Adrenal gland (tissue), 5 donors: ENCODE measurements around the gene GJB6.

ENCODE experiments used
- POLR2A ChIP-seq, 2 donors: fragments of 450-650 bp; IDR thresholded peaks; one replicate each; pipeline ENCODE4 v1.6.1; 2017; ENCODE audit warnings: antibody characterized with exemption in 2 of 2, mild to moderate bottlenecking in 2 of 2, moderate library complexity in 1 of 2
- TF ChIP-seq, protein P1 (sequence below), 6 experiments: fragments of 450-650 bp in 4 of 6; fragments of 200-600 bp in 2 of 6; sonication (generic) in 1 of 6; IDR thresholded peaks; 1 replicate in 5 of 6; 2 replicates in 1 of 6; pipeline versions ENCODE4 v1.5.1 to v1.8.0; 2016 to 2021; ENCODE audit warnings: antibody characterized with exemption in 6 of 6, mild to moderate bottlenecking in 2 of 6, moderate library complexity in 1 of 6
- donor health status: DM: no; HTN: no; CAD: no.

DNA sequence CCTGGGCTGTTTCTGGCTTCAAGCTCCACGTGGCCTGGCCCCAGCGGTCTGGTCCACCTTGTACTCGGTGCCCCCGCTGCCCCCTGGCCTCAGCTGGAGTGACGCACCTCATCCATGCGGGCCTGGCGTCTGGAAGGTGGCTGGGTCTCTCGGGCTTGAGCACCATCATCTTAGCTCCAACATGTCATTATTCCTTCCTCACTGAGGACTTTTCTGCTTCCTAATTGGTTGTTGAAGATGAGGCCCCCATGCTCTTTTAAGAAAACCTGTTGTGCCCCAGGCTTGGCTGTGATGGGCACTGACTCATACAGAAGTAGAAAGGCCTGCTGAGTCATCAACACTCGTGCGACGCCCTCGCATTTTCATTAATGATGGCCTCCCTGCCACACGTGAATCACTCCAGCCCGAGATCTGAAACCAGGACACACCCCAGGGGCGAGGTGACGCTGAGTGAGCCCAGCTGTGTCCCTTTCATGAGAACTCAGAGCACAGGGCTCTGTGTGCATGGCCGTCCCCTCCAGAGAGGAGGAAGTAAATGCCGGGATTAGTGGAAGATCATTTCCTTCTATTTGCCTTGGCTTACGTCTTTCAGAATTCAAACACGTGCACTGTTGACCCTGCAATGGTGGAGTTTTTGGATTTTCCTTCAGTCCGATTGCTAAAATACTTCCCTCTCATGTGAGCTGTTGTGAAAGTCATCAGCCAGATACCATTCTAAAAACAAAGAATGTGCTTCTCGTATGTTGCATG is 57.3 kb downstream of the GJB6 start:
- TF ChIP-seq, protein P1, sequence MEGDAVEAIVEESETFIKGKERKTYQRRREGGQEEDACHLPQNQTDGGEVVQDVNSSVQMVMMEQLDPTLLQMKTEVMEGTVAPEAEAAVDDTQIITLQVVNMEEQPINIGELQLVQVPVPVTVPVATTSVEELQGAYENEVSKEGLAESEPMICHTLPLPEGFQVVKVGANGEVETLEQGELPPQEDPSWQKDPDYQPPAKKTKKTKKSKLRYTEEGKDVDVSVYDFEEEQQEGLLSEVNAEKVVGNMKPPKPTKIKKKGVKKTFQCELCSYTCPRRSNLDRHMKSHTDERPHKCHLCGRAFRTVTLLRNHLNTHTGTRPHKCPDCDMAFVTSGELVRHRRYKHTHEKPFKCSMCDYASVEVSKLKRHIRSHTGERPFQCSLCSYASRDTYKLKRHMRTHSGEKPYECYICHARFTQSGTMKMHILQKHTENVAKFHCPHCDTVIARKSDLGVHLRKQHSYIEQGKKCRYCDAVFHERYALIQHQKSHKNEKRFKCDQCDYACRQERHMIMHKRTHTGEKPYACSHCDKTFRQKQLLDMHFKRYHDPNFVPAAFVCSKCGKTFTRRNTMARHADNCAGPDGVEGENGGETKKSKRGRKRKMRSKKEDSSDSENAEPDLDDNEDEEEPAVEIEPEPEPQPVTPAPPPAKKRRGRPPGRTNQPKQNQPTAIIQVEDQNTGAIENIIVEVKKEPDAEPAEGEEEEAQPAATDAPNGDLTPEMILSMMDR (IDR thresholded peaks at IDR 0.05), result no peak
- TF ChIP-seq POLR2A (IDR thresholded peaks at IDR 0.05), result peak in 1 of 2 donors; percentile 39
